Measurements from ENCODE around the gene CERS3.

- TF ChIP-seq RCOR1 (IDR thresholded peaks at IDR 0.05; ENCODE audit: low read length), result no peak
- TF ChIP-seq, protein P1, sequence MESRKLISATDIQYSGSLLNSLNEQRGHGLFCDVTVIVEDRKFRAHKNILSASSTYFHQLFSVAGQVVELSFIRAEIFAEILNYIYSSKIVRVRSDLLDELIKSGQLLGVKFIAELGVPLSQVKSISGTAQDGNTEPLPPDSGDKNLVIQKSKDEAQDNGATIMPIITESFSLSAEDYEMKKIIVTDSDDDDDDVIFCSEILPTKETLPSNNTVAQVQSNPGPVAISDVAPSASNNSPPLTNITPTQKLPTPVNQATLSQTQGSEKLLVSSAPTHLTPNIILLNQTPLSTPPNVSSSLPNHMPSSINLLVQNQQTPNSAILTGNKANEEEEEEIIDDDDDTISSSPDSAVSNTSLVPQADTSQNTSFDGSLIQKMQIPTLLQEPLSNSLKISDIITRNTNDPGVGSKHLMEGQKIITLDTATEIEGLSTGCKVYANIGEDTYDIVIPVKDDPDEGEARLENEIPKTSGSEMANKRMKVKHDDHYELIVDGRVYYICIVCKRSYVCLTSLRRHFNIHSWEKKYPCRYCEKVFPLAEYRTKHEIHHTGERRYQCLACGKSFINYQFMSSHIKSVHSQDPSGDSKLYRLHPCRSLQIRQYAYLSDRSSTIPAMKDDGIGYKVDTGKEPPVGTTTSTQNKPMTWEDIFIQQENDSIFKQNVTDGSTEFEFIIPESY (IDR thresholded peaks at IDR 0.05; ENCODE audit: borderline replicate concordance, low read depth), result no peak
- TF ChIP-seq USF1 (IDR thresholded peaks at IDR 0.05; ENCODE audit: borderline replicate concordance, low read depth), result no peak
- TF ChIP-seq POLR2AphosphoS5 (IDR thresholded peaks at IDR 0.05; ENCODE audit: low read depth, low read length), result no peak
- TF ChIP-seq, protein P2, sequence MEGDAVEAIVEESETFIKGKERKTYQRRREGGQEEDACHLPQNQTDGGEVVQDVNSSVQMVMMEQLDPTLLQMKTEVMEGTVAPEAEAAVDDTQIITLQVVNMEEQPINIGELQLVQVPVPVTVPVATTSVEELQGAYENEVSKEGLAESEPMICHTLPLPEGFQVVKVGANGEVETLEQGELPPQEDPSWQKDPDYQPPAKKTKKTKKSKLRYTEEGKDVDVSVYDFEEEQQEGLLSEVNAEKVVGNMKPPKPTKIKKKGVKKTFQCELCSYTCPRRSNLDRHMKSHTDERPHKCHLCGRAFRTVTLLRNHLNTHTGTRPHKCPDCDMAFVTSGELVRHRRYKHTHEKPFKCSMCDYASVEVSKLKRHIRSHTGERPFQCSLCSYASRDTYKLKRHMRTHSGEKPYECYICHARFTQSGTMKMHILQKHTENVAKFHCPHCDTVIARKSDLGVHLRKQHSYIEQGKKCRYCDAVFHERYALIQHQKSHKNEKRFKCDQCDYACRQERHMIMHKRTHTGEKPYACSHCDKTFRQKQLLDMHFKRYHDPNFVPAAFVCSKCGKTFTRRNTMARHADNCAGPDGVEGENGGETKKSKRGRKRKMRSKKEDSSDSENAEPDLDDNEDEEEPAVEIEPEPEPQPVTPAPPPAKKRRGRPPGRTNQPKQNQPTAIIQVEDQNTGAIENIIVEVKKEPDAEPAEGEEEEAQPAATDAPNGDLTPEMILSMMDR (IDR thresholded peaks at IDR 0.05), result no peak
Observed at GRCh38 chr15:100569391-100569790, 40.6 kb upstream of the CERS3 start.
